GM21619 (cell line): ENCODE data around the gene FLAD1.
"Not testable (repeated sequence)": the region's sequence is repeated elsewhere in the genome, so short reads cannot be mapped to it uniquely, and the experiment has no call there.

Experiments used
- ATAC-seq: cut with Tn5 transposase; IDR thresholded peaks from one replicate; pipeline ENCODE4 v1.9.1; 2021; ENCODE audit not compliant: unreplicated experiment

Gene FLAD1

GRCh38 chr1:154988058-154988954 is 5.2 kb downstream of the FLAD1 start:
- ATAC-seq, result no peak

- no peak for ATAC-seq
These were observed 6.2 kb downstream of the FLAD1 start for GRCh38 chr1:154989195-154989860.

- no peak for ATAC-seq
These were observed 7.1 kb downstream of the FLAD1 start for GRCh38 chr1:154990276-154990675.

GRCh38 chr1:154992721-154993571 is 9.8 kb downstream of the FLAD1 start:
- no peak for ATAC-seq

GRCh38 chr1:154993572-154994268 is 10.6 kb downstream of the FLAD1 start, which contains the start of gene LENEP:
Gene LENEP, plus strand, starts transcription at chr1:154993586. Its CDS starts 22 bp downstream, at chr1:154993608.
- ATAC-seq, result no peak

GRCh38 chr1:154994269-154994587 is 11.1 kb downstream of the FLAD1 start:
- no peak for ATAC-seq

- ATAC-seq, result no peak
These were observed 11.4 kb downstream of the FLAD1 start for GRCh38 chr1:154994591-154994990.

GRCh38 chr1:154995301-154995983 is 12.3 kb downstream of the FLAD1 start:
- not testable (repeated sequence) for ATAC-seq

- ATAC-seq, result no peak
These were observed 14.0 kb downstream of the FLAD1 start for GRCh38 chr1:154996966-154997701.

- no peak for ATAC-seq
These were observed 15.1 kb downstream of the FLAD1 start for GRCh38 chr1:154998201-154998780.

- ATAC-seq, result no peak
These were observed 15.8 kb downstream of the FLAD1 start for GRCh38 chr1:154998818-154999570.

- ATAC-seq, result no peak
These were observed 16.6 kb downstream of the FLAD1 start for GRCh38 chr1:154999571-155000410.

GRCh38 chr1:155000411-155000725 is 17.2 kb downstream of the FLAD1 start:
- ATAC-seq, result no peak

GRCh38 chr1:155000726-155001424 is 17.7 kb downstream of the FLAD1 start:
- peak; percentile 36 for ATAC-seq

GRCh38 chr1:155001425-155001674 is 18.2 kb downstream of the FLAD1 start:
- no peak for ATAC-seq

GRCh38 chr1:155001675-155002463 is 18.7 kb downstream of the FLAD1 start:
- peak; percentile 44 for ATAC-seq
